Uterus (tissue), 4 donors: ENCODE measurements around the gene PNLIPRP1. TPM values are rescaled to one million over a fixed set of nuclear protein-coding genes. Genes with fewer than 3 reads are reported as not detected.

Experiments used
- DNase-seq, 2 donors: peaks; one replicate each; pipeline ENCODE4 v3.0.0-alpha.2; 2019 to 2020
- H3K27ac ChIP-seq, 2 donors: fragments of 200-600 bp; sonication (generic); 1 replicate in 1 of 2; 2 replicates in 1 of 2; pipeline ENCODE4 v1.5.1; 2016 to 2018
- H3K27me3 ChIP-seq, 2 donors: fragments of 200-600 bp; sonication (generic); one replicate each; pipeline ENCODE4 v1.5.1; 2018 to 2019; ENCODE audit warnings: control low read depth in 1 of 2
- H3K36me3 ChIP-seq, 2 donors: fragments of 200-600 bp; sonication (generic); one replicate each; pipeline ENCODE4 v1.5.1; 2019; ENCODE audit warnings: control low read depth in 1 of 2
- H3K4me1 ChIP-seq, 2 donors: fragments of 200-600 bp; sonication (generic); one replicate each; pipeline ENCODE4 v1.5.1; 2018 to 2019; ENCODE audit warnings: control low read depth in 1 of 2
- H3K4me3 ChIP-seq, 2 donors: fragments of 200-600 bp; sonication (generic); 1 replicate in 1 of 2; 2 replicates in 1 of 2; pipeline ENCODE4 v1.5.1; 2018 to 2019; ENCODE audit warnings: mild to moderate bottlenecking in 1 of 2
- H3K9me3 ChIP-seq, 2 donors: fragments of 200-600 bp; sonication (generic); one replicate each; pipeline ENCODE4 v1.5.1; 2019; ENCODE audit warnings: control low read depth in 1 of 2
- CTCF ChIP-seq, 4 experiments: fragments of 200-600 bp in 2 of 4; fragments of 450-650 bp in 2 of 4; sonication (generic) in 2 of 4; IDR thresholded peaks; one replicate each; pipeline ENCODE4 v1.5.1; 2016 to 2019; ENCODE audit warnings: antibody characterized with exemption in 4 of 4, mild to moderate bottlenecking in 2 of 4, moderate library complexity in 1 of 4
- POLR2A ChIP-seq, 2 donors: fragments of 450-650 bp; IDR thresholded peaks; one replicate each; pipeline ENCODE4 v1.6.1; 2016; ENCODE audit warnings: antibody characterized with exemption in 2 of 2, mild to moderate bottlenecking in 1 of 2, moderate library complexity in 1 of 2
- intact Hi-C: fragments of 100-400 bp; cut with DNase I; formaldehyde crosslinking; loops from one replicate; pipeline ENCODE4 v1.15.1; 2023; ENCODE audit warnings: low total_unique reads
- total RNA-seq, 4 donors: library from RNA; depleted of rRNA in 3 of 4; stranded (reverse); fragments of >200 nt in 3 of 4; gene quantifications; one replicate each; pipeline versions ENCODE4 v1.1.0 to v1.2.4, GENCODE V29; 2014 to 2023
- donor health status: DM: yes; HTN: yes; CAD: no.

Gene PNLIPRP1
- total RNA-seq, 4 donors from 2014 or later: not detected

- no peaks in the 10 kb centered on the region for H3K27me3 ChIP-seq
- no peaks in the 10 kb centered on the region for H3K36me3 ChIP-seq
- H3K4me1 ChIP-seq: no peaks in the 10 kb centered on the region
- intact Hi-C loops: no loop called here
- DNase-seq: no peak
- TF ChIP-seq CTCF (IDR thresholded peaks at IDR 0.05): no peak
- no peak for TF ChIP-seq POLR2A (IDR thresholded peaks at IDR 0.05)
- no peak overlapping the region for H3K27ac ChIP-seq
- no peak overlapping the region for H3K4me3 ChIP-seq
- no peaks in the 10 kb centered on the region for H3K9me3 ChIP-seq
Measured at GRCh38 chr10:116566932-116567331, 23.8 kb upstream of the PNLIPRP1 start.

- H3K9me3 ChIP-seq: no peaks in the 10 kb centered on the region
- DNase-seq: no peak
- H3K27ac ChIP-seq: no peak overlapping the region
- no peaks in the 10 kb centered on the region for H3K4me1 ChIP-seq
- H3K36me3 ChIP-seq: no peaks in the 10 kb centered on the region
- TF ChIP-seq POLR2A (IDR thresholded peaks at IDR 0.05) (no peak), CTCF (IDR thresholded peaks at IDR 0.05) (no peak)
- no peaks in the 10 kb centered on the region for H3K27me3 ChIP-seq
- no peak overlapping the region for H3K4me3 ChIP-seq
- intact Hi-C loops: no loop called here
Measured at GRCh38 chr10:116567335-116567734, 23.4 kb upstream of the PNLIPRP1 start.

GRCh38 chr10:116574797-116575196 is 16.0 kb upstream of the PNLIPRP1 start:
- no peaks in the 10 kb centered on the region for H3K4me1 ChIP-seq
- no peaks in the 10 kb centered on the region for H3K36me3 ChIP-seq
- no peaks in the 10 kb centered on the region for H3K27me3 ChIP-seq
- intact Hi-C loops: no loop called here
- DNase-seq: no peak
- H3K9me3 ChIP-seq: no peaks in the 10 kb centered on the region
- TF ChIP-seq CTCF (IDR thresholded peaks at IDR 0.05) (no peak), POLR2A (IDR thresholded peaks at IDR 0.05) (no peak)
- no peak overlapping the region for H3K4me3 ChIP-seq
- no peak overlapping the region for H3K27ac ChIP-seq

- no peaks in the 10 kb centered on the region for H3K9me3 ChIP-seq
- no peaks in the 10 kb centered on the region for H3K36me3 ChIP-seq
- H3K4me3 ChIP-seq: no peak overlapping the region
- H3K27ac ChIP-seq: no peak overlapping the region
- DNase-seq: no peak
- intact Hi-C loops: no loop called here
- TF ChIP-seq CTCF (IDR thresholded peaks at IDR 0.05) (no peak), POLR2A (IDR thresholded peaks at IDR 0.05) (no peak)
- no peaks in the 10 kb centered on the region for H3K4me1 ChIP-seq
- H3K27me3 ChIP-seq: no peaks in the 10 kb centered on the region
Measured at GRCh38 chr10:116587878-116588591, 2.7 kb upstream of the PNLIPRP1 start.

- H3K36me3 ChIP-seq: no peaks in the 10 kb centered on the region
- no peaks in the 10 kb centered on the region for H3K4me1 ChIP-seq
- intact Hi-C loops: no loop called here
- H3K4me3 ChIP-seq: no peak overlapping the region
- no peaks in the 10 kb centered on the region for H3K9me3 ChIP-seq
- no peak for DNase-seq
- no peaks in the 10 kb centered on the region for H3K27me3 ChIP-seq
- no peak for TF ChIP-seq CTCF (IDR thresholded peaks at IDR 0.05)
- no peak overlapping the region for H3K27ac ChIP-seq
Measured at GRCh38 chr10:116588995-116589394, 1.8 kb upstream of the PNLIPRP1 start.
